Tibial nerve (tissue), 4 donors: ENCODE data around the gene ST8SIA4.

ENCODE experiments used
- CTCF ChIP-seq, 5 experiments: fragments of 200-600 bp in 3 of 5; fragments of 450-650 bp in 2 of 5; sonication (generic) in 3 of 5; IDR thresholded peaks; one replicate each; pipeline ENCODE4 v1.5.1; 2016 to 2019; ENCODE audit warnings: antibody characterized with exemption in 5 of 5, mild to moderate bottlenecking in 3 of 5, moderate library complexity in 2 of 5
- EP300 ChIP-seq, 2 donors: sonication (generic); formaldehyde crosslinking; IDR thresholded peaks; one replicate each; pipeline ENCODE4 v1.6.1; 2017; ENCODE audit warnings: antibody characterized with exemption in 2 of 2, mild to moderate bottlenecking in 1 of 2

GRCh38 chr5:100780376-100780870 lies 122.7 kb downstream of the ST8SIA4 start:
- no peak for TF ChIP-seq EP300 (IDR thresholded peaks at IDR 0.05)
- TF ChIP-seq CTCF (IDR thresholded peaks at IDR 0.05), result no peak
